ENCODE data around the gene PSG5.

DNA sequence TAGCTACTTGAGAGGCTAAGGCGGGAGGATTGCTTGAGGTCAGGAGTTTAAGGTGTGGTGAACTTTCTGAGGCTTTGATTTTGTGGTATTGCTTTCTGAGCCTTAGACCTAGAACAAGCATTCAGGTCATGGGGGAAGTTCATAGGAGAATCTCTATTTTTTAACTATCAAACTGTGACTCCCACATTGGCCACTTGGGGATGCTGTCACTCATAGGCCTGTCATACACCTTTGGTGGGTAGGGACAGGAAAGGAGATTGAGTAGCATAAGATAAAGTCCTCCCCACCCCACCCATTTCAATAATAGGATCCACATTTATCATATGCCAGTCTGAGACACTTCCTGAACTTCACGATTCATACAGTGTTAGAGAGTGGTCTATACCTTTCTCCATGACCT, 62.0 kb downstream of the PSG5 start:
- TF ChIP-seq EZH2phosphoT487 (IDR thresholded peaks at IDR 0.05; ENCODE audit: insufficient read depth, low read depth) (no peak), EZH2 (IDR thresholded peaks at IDR 0.05; ENCODE audit: insufficient read depth, poor library complexity, severe bottlenecking) (no peak)
